ACHN (cell line): Measurements from ENCODE around the gene MTFP1.

ENCODE experiments used
- DNase-seq: peaks from one replicate; pipeline ENCODE4 v3.0.0-alpha.2; 2015
- in situ Hi-C: cut with HindIII; loops from 2 replicates; pipeline ENCODE4 v1.10.0; 2017; ENCODE audit warnings: low sequenced_read_pairs, low pct_ligation_motif_present, low pct_unique_long_range_greater_than_20kb

The MTFP1 gene

GRCh38 chr22:30425616-30426387 is at the start of gene MTFP1:
MTFP1 (plus strand) TSS chr22:30425768; CDS start chr22:30425880, 112 bp downstream.
- DNase-seq = peak; percentile 61
- in situ Hi-C loops = no loop called here

- no peak for DNase-seq
- in situ Hi-C loops = no loop called here
These were observed 45.6 kb upstream of the MTFP1 start for GRCh38 chr22:30380011-30380410.

GRCh38 chr22:30381264-30381663 is 44.3 kb upstream of the MTFP1 start:
- in situ Hi-C loops = no loop called here

GRCh38 chr22:30382340-30382739 is 43.2 kb upstream of the MTFP1 start:
- in situ Hi-C loops = no loop called here
- DNase-seq = no peak

More at GRCh38 chr22:30381264-30381663, 44.3 kb upstream of the MTFP1 start:
- no peak for DNase-seq

- in situ Hi-C loops = no loop called here
- DNase-seq = no peak
These were observed 42.5 kb upstream of the MTFP1 start for GRCh38 chr22:30383061-30383460.

GRCh38 chr22:30385942-30386341 is 39.6 kb upstream of the MTFP1 start:
- no peak for DNase-seq
- in situ Hi-C loops = no loop called here

- DNase-seq = no peak
- in situ Hi-C loops = no loop called here
These were observed 39.0 kb upstream of the MTFP1 start for GRCh38 chr22:30386608-30386959.

- in situ Hi-C loops = no loop called here
- DNase-seq = peak; percentile 79
These were observed 38.4 kb upstream of the MTFP1 start, which contains the start of gene RNF215 for GRCh38 chr22:30386960-30387827. RNF215 (minus strand) TSS chr22:30387411; CDS start chr22:30387313, 98 bp downstream.

GRCh38 chr22:30390974-30391691 is 34.4 kb upstream of the MTFP1 start:
- in situ Hi-C loops = no loop called here
- DNase-seq = peak; percentile 61

- in situ Hi-C loops = no loop called here
- DNase-seq = no peak
These were observed 32.8 kb upstream of the MTFP1 start for GRCh38 chr22:30392661-30393321.

- in situ Hi-C loops = no loop called here
- DNase-seq = no peak
These were observed 32.3 kb upstream of the MTFP1 start for GRCh38 chr22:30393322-30393680.

- no peak for DNase-seq
- in situ Hi-C loops = no loop called here
These were observed 31.7 kb upstream of the MTFP1 start for GRCh38 chr22:30393885-30394284.

GRCh38 chr22:30396871-30397655 is 28.5 kb upstream of the MTFP1 start, which contains the start of gene SEC14L2:
SEC14L2 (plus strand) TSS chr22:30397018; CDS start chr22:30397117, 99 bp downstream.
- in situ Hi-C loops = no loop called here
- DNase-seq = peak; percentile 56

GRCh38 chr22:30397656-30398635 is 27.6 kb upstream of the MTFP1 start:
- no peak for DNase-seq
- in situ Hi-C loops = no loop called here

GRCh38 chr22:30398685-30399680 is 26.6 kb upstream of the MTFP1 start:
- in situ Hi-C loops = no loop called here
- no peak for DNase-seq

GRCh38 chr22:30399718-30400117 is 25.9 kb upstream of the MTFP1 start:
- in situ Hi-C loops = no loop called here
- DNase-seq = no peak
